ENCODE results near the gene DDX11. TPM values are rescaled to one million over a fixed set of nuclear protein-coding genes. Genes with fewer than 3 reads are reported as not detected.

Gene DDX11
- total RNA-seq, 4 donors from 2014 or later = 9.6 to 33.9 (median 24.8) TPM

- Histone ChIP-seq H3K4me1 (peaks cover 0 to 12% of the 10 kb centered on the region in 2 donors), H3K9me3 (no peaks in the 10 kb centered on the region), H3K27ac (no peak overlapping the region), H3K27me3 (no peaks in the 10 kb centered on the region), H3K36me3 (no peaks in the 10 kb centered on the region), H3K4me3 (replicated peaks in 1 of 3) (no peak overlapping the region)
- intact Hi-C loops (cut with DNase I) = no loop called here
- peak in 1 of 2 donors; percentile 27 for DNase-seq
- no peak for TF ChIP-seq POLR2A (IDR thresholded peaks at IDR 0.05)
- TF ChIP-seq, protein P1, sequence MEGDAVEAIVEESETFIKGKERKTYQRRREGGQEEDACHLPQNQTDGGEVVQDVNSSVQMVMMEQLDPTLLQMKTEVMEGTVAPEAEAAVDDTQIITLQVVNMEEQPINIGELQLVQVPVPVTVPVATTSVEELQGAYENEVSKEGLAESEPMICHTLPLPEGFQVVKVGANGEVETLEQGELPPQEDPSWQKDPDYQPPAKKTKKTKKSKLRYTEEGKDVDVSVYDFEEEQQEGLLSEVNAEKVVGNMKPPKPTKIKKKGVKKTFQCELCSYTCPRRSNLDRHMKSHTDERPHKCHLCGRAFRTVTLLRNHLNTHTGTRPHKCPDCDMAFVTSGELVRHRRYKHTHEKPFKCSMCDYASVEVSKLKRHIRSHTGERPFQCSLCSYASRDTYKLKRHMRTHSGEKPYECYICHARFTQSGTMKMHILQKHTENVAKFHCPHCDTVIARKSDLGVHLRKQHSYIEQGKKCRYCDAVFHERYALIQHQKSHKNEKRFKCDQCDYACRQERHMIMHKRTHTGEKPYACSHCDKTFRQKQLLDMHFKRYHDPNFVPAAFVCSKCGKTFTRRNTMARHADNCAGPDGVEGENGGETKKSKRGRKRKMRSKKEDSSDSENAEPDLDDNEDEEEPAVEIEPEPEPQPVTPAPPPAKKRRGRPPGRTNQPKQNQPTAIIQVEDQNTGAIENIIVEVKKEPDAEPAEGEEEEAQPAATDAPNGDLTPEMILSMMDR (IDR thresholded peaks at IDR 0.05) = no peak
- 78 to 80% methylated on average over 4 of the region's 4 CpGs for WGBS, 2 donors
Measured at GRCh38 chr12:31031951-31032335, 41.7 kb upstream of the DDX11 start.

DNA sequence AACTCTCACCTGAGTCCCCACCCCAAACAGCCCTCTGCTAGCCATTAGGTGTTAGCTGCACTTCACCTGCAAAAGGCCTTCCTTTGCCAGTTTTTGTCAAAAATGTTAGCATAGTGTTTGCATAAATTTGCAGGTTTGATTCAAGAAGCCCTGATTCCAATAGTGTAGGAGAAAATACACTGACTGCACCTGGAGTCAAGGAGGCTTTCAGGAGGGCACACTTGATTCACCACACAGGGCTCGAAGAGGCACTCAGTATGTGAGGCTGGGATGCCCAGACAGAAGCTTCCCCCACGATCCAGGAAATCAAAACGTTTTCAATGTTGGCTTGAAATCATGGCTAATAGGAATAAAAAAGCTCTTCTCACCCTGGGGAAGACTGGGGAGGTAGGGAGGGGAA is 40.5 kb upstream of the DDX11 start:
- no peak overlapping the region for H3K4me3 ChIP-seq (replicated peaks in 1 of 3)
- DNase-seq = peak; percentile 5 to 35
- no peaks in the 10 kb centered on the region for H3K9me3 ChIP-seq
- H3K27ac ChIP-seq = no peak overlapping the region
- TF ChIP-seq POLR2A (IDR thresholded peaks at IDR 0.05) = no peak
- TF ChIP-seq, protein P1 (IDR thresholded peaks at IDR 0.05) = no peak
- no peaks in the 10 kb centered on the region for H3K36me3 ChIP-seq
- intact Hi-C loops (cut with DNase I) = no loop called here
- WGBS, 2 donors = 14 to 18% methylated on average over 3 of the region's 3 CpGs
- H3K4me1 ChIP-seq = peaks cover 0 to 12% of the 10 kb centered on the region in 2 donors
- H3K27me3 ChIP-seq = no peaks in the 10 kb centered on the region

GRCh38 chr12:31033681-31034080 is 40.0 kb upstream of the DDX11 start:
- 79 to 80% methylated on average over 5 to 6 of the region's 6 CpGs for WGBS, 2 donors

DNA sequence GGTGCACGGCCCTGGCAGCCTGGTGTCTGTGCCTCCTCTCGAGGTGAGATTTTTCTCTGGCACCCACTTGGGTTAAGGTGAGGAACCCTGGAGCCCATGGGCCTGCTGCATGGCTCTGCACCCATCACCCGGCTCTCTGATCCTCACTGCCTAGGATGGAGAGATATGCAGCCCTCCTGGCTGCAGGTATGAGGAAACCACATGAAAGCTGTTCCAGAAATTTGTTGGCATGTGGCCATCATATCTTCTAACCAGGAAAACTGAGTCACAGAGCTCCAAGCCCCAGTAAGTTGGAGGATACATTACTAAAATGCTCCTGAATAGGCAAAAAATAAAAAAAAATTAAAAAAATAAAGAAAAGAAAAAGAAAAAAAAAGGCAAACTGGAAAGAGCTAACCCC is 39.3 kb upstream of the DDX11 start:
- H3K4me1 ChIP-seq = peaks cover 0 to 12% of the 10 kb centered on the region in 2 donors
- H3K9me3 ChIP-seq = no peaks in the 10 kb centered on the region
- no peaks in the 10 kb centered on the region for H3K36me3 ChIP-seq
- no peak for TF ChIP-seq POLR2A (IDR thresholded peaks at IDR 0.05)
- TF ChIP-seq, protein P1 (IDR thresholded peaks at IDR 0.05) = no peak
- 88 to 91% methylated on average over 3 of the region's 3 CpGs for WGBS, 2 donors
- intact Hi-C loops (cut with DNase I) = no loop called here
- DNase-seq = no peak
- no peak overlapping the region for H3K27ac ChIP-seq
- no peak overlapping the region for H3K4me3 ChIP-seq (replicated peaks in 1 of 3)
- no peaks in the 10 kb centered on the region for H3K27me3 ChIP-seq

More at GRCh38 chr12:31033681-31034080, 40.0 kb upstream of the DDX11 start:
- DNase-seq = peak; percentile 9 to 40
- H3K4me1 ChIP-seq = peaks cover 0 to 12% of the 10 kb centered on the region in 2 donors
- H3K4me3 ChIP-seq (replicated peaks in 1 of 3) = no peak overlapping the region
- no peak overlapping the region for H3K27ac ChIP-seq
- no peaks in the 10 kb centered on the region for H3K36me3 ChIP-seq
- no peaks in the 10 kb centered on the region for H3K9me3 ChIP-seq
- intact Hi-C loops (cut with DNase I) = no loop called here
- no peaks in the 10 kb centered on the region for H3K27me3 ChIP-seq
- TF ChIP-seq POLR2A (IDR thresholded peaks at IDR 0.05) = no peak
- TF ChIP-seq, protein P1 (IDR thresholded peaks at IDR 0.05) = no peak

DNA sequence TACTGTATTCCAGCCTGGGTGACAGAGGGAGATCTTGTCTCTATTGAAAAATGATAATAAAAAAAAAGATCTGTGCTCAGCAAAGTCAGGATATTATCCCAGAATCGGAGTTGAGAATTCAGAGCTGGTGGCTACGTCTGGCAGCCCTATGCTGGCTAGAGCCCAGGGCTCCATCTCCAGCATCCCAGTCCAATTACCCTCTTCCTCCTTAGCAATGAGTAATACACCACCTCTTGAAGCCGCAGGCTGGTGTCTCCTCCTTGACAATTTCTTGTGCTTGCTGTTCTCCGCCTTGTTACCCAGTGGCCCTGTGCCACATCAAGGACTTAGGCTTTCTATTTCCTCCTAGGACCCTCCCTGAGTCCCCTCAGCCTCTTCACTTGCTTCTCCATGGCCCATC is 38.4 kb upstream of the DDX11 start:
- WGBS, 2 donors = 82 to 88% methylated on average over 4 of the region's 4 CpGs
- Histone ChIP-seq H3K36me3 (no peaks in the 10 kb centered on the region), H3K27ac (no peak overlapping the region), H3K27me3 (no peaks in the 10 kb centered on the region), H3K9me3 (no peaks in the 10 kb centered on the region), H3K4me3 (replicated peaks in 1 of 3) (no peak overlapping the region), H3K4me1 (peaks cover 0 to 12% of the 10 kb centered on the region in 2 donors)
- intact Hi-C loops (cut with DNase I) = no loop called here
- DNase-seq = no peak
- TF ChIP-seq, protein P1 (IDR thresholded peaks at IDR 0.05) = no peak
- TF ChIP-seq POLR2A (IDR thresholded peaks at IDR 0.05) = no peak
